SK-N-MC (cell line): ENCODE data around the gene DUOX2.

Source experiments
- DNase-seq: peaks from one replicate; pipeline ENCODE4 v3.0.0-alpha.2; 2011; ENCODE audit warnings: low read depth, low spot score
- H3K27ac ChIP-seq: fragments of 200-600 bp; sonication (generic); 2 replicates; pipeline ENCODE4 v1.5.1; 2016; ENCODE audit warnings: mixed run types
- H3K36me3 ChIP-seq: fragments of 200-600 bp; sonication (generic); 2 replicates; pipeline ENCODE4 v1.6.1; 2017; ENCODE audit warnings: antibody characterized with exemption, low read length, mixed read lengths; ENCODE audit not compliant: insufficient read depth
- H3K4me3 ChIP-seq: fragments of 200-600 bp; sonication (generic); 2 replicates; pipeline ENCODE4 v1.5.1; 2016
- H3K9ac ChIP-seq: fragments of 200-600 bp; sonication (generic); 2 replicates; pipeline ENCODE4 v1.8.0; 2017; ENCODE audit warnings: mixed run types, mixed read lengths; ENCODE audit not compliant: insufficient read length
- H3K9me3 ChIP-seq: fragments of 200-600 bp; sonication (generic); 2 replicates; pipeline ENCODE4 v1.6.1; 2017; ENCODE audit warnings: low read depth, mild to moderate bottlenecking, antibody characterized with exemption, low read length, moderate library complexity, mixed read lengths
- EZH2 ChIP-seq: fragments of 200-600 bp; sonication (generic); IDR thresholded peaks from one replicate; pipeline ENCODE4 v1.6.1; 2017; ENCODE audit warnings: antibody characterized with exemption
- FOXP2 ChIP-seq: optimal IDR thresholded peaks from 2 replicates; pipeline ENCODE3; 2011; ENCODE audit warnings: mild to moderate bottlenecking, moderate library complexity; ENCODE audit not compliant: insufficient read depth; ENCODE audit errors: extremely low read length, control extremely low read depth
- POLR2AphosphoS5 ChIP-seq: IDR thresholded peaks from 2 replicates; pipeline ENCODE4 v1.6.1; 2012; ENCODE audit warnings: mild to moderate bottlenecking, low read depth, low read length, borderline replicate concordance

Gene DUOX2

DNA sequence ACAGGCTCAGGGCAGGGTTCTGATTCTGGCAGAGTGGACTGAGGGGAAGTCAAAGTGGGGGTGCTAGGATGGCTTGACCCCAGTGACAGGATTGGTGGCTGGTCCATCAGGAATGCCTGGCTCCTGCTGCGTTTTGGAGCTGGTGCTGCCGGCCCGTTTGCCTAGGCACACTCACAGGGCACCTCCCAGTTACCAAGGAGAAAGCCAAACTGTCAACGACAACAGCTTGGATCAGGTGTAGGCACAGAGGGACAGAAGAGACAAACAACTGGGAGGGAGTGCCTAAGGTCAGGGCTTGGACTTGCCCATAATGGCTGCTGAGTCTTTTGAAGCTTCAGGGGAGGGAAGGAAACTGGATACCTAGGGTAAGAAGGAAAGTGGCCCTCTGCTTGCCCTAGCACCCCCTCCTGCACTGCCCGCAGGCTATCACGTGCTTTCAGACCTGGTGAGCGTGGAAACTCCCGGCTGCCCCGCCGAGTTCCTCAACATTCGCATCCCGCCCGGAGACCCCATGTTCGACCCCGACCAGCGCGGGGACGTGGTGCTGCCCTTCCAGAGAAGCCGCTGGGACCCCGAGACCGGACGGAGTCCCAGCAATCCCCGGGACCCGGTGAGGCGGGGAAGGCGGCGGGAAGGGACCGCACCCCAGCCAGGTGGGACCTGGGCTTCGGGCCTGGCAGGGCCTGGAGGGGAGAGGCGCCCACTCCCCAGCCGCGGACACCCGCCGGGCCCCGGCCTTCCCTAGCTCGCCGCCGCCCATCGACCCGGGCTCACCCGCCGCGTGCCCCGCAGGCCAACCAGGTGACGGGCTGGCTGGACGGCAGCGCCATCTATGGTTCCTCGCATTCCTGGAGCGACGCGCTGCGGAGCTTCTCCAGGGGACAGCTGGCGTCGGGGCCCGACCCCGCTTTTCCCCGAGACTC, 21.0 kb upstream of the DUOX2 start:
- Histone ChIP-seq H3K36me3 (no peaks in the 10 kb centered on the region), H3K4me3 (no peak overlapping the region), H3K9ac (no peak overlapping the region), H3K27ac (no peak overlapping the region), H3K9me3 (no peaks in the 10 kb centered on the region)
- DNase-seq: no peak
- TF ChIP-seq EZH2 (no peak), POLR2AphosphoS5 (no peak), FOXP2 (no peak)

DNA sequence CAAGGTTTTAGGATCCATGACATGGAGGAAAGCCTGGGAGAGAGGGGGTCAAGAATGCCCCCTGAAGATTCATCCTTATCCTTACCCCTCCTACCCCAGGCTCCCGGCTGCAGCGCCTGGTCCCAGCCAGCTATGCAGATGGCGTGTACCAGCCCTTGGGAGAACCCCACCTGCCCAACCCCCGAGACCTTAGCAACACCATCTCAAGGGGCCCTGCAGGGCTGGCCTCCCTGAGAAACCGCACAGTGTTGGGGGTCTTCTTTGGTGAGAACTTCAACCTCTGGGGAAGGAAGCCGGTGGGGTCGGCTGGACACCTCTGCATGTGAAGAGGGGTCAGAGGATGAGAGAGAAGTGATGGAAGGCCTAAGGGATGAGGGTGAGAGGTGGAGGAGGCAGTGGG, 20.1 kb upstream of the DUOX2 start:
- H3K9ac ChIP-seq: no peak overlapping the region
- H3K27ac ChIP-seq: no peak overlapping the region
- no peaks in the 10 kb centered on the region for H3K9me3 ChIP-seq
- TF ChIP-seq POLR2AphosphoS5: no peak
- TF ChIP-seq FOXP2: no peak
- no peak for TF ChIP-seq EZH2
- DNase-seq: no peak
- H3K4me3 ChIP-seq: no peak overlapping the region
- no peaks in the 10 kb centered on the region for H3K36me3 ChIP-seq

DNA sequence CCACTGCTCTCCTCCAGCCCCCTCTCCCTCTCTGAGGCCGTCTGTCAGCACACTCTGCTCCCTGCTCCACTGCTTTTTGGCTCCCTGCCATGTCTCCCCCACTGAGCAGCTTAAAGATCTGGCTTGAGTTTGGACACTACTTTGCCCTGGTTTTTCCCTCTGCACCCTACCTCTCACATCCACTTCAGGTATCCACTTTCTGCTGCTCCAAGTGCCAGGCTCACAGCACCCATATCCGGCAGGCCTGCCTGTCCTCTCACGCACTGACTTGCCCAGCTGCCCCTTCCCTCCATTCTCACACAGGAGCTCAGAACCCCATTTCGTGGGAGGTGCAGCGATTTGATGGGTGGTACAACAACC, 19.6 kb upstream of the DUOX2 start:
- no peak overlapping the region for H3K27ac ChIP-seq
- no peak overlapping the region for H3K9ac ChIP-seq
- H3K9me3 ChIP-seq: no peaks in the 10 kb centered on the region
- no peaks in the 10 kb centered on the region for H3K36me3 ChIP-seq
- no peak for TF ChIP-seq POLR2AphosphoS5
- TF ChIP-seq EZH2: no peak
- no peak for TF ChIP-seq FOXP2
- no peak overlapping the region for H3K4me3 ChIP-seq
- no peak for DNase-seq

DNA sequence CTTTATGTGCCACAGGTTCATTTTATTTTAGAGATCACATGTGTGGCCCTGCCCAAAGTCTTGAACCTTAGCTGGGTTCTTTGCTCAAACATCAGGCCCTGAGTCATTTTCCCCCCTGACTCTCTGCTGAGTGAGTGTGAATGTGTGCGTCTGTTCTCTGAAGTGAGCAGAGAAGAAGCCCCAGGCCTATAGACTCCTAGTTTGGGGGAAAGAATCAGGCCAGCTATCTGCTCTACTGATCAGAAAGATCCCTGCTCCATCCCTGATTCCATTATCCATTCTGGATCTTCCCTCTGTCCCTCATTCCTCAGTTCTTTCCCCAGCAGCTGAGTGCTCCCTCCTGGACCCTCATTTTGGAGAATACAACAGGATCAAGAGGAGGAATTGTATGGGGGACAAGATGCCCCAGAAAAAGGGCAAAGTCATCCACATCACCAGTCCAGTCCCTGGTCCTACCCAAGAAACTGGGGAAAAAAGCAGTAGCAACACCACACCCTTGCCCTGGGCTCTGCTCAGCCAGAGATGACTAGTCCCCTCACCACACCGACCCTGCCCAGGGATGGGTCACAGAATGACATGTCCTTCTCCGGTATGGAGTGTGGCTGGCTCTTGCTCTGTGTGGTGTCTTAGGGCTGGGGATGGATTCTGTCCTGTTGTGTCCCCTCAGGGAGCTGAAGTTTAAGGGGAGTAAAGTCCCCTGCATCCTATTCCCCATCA, 19.0 kb upstream of the DUOX2 start:
- TF ChIP-seq FOXP2 (no peak), POLR2AphosphoS5 (no peak), EZH2 (no peak)

DNA sequence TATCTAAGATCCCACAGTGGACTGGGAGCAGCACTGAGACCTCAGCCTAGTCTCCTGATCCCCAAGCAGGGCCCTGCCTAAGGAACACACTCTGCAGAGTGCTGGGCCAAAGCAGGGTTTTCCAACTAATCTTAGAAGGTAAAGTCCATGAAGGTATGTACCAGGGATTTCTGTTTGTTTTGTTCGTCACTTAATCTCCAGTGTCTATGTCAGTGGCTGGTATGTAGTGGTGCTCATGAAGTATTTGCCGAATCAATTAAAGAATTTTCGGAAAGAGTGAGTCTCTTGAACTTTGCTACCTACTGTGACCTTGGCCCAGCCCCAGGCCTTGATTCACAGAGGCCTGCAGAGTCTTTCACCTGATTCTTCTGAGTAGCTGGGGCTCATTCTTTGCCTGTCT, 17.5 kb upstream of the DUOX2 start:
- H3K36me3 ChIP-seq: no peaks in the 10 kb centered on the region
- H3K9me3 ChIP-seq: no peaks in the 10 kb centered on the region
- H3K27ac ChIP-seq: no peak overlapping the region
- no peak overlapping the region for H3K4me3 ChIP-seq
- no peak for DNase-seq
- TF ChIP-seq EZH2 (no peak), FOXP2 (no peak), POLR2AphosphoS5 (no peak)
- H3K9ac ChIP-seq: no peak overlapping the region

More for the DNA sequence above, 19.0 kb upstream of the DUOX2 start:
- Histone ChIP-seq H3K36me3 (no peaks in the 10 kb centered on the region), H3K9ac (no peak overlapping the region), H3K4me3 (no peak overlapping the region), H3K9me3 (no peaks in the 10 kb centered on the region), H3K27ac (no peak overlapping the region)
- DNase-seq: no peak

DNA sequence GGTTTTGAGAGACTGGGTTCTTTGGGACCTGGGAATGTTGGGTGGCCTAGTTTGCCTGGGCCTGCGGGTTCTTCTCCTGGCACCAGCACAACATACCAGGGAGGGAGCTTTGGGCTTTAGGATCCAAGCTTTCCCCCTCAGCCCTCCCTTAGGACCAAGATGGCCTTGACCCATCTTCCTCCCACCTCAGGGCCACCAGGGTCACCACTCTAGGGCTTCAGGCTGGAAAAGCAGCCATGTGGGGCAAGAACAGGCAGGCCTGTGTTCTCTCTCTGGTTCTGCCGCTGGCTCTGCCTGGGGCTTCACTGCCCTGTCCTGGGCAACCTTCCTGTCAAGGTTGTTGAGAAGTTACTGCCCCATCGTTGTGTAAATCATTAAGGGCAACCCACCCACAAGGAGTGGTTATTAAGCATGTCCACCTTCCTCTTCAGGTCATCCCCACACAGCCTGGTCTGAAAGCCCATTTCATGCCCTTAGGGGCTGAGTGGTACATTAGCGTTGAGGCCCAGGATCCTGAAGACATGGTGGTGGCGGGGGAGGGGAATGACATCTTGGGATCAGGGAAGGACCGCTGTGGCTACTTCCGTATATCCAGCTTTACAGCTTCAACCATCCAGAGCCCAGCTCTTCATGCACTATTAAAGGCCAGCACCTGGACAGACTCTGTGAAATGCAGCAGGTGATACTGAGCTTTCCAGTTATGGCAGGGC, 16.5 kb upstream of the DUOX2 start:
- H3K36me3 ChIP-seq: no peaks in the 10 kb centered on the region
- DNase-seq: no peak
- H3K27ac ChIP-seq: no peak overlapping the region
- H3K9me3 ChIP-seq: no peaks in the 10 kb centered on the region
- no peak for TF ChIP-seq POLR2AphosphoS5
- TF ChIP-seq EZH2: no peak
- TF ChIP-seq FOXP2: no peak
- no peak overlapping the region for H3K4me3 ChIP-seq
- H3K9ac ChIP-seq: no peak overlapping the region

DNA sequence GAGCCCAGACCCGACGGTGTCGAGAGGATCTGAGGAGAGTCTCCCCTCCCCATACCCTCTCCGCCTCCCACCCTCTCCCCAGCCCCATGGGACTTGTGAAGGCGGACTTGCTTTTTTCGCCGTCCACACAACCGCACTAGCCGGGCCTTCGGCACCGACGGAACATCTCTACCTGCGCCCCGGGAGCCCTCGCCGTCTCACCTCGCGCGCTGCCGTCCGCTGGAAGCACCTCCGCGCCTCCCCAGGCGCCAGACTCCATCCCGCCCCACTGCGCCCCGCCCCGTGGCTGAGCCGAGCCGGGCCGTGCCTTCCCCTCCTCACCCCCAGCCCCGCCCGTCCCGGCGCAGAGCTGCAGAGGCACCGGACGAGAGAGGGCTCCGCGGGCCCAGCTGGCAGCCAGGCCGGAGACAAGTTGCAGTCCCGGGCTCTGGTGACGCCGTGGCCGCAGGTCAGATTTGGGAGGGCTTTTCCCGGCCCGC, 15.7 kb upstream of the DUOX2 start, which contains the start of the genes DUOX1 and DUOXA1:
TSS of gene DUOX1 (plus strand) at position 344 of the 479 bp plus-strand sequence. CDS start 1,973 bp downstream, outside the sequence.
TSS of gene DUOXA1 (minus strand) at position 229 of the 479 bp plus-strand sequence. CDS start 6,865 bp downstream, outside the sequence.
- H3K9ac ChIP-seq: no peak within 1 kb of the TSS
- no peak for TF ChIP-seq EZH2
- TF ChIP-seq POLR2AphosphoS5: no peak
- no peak for TF ChIP-seq FOXP2
- no peak within 1 kb of the TSS for H3K27ac ChIP-seq
- H3K4me3 ChIP-seq: no peak within 1 kb of the TSS
- no peaks in the 10 kb centered on the region for H3K36me3 ChIP-seq
- H3K9me3 ChIP-seq: no peaks in the 10 kb centered on the region
- DNase-seq: no peak
